Measurements from ENCODE around the gene BACH2.

- TF ChIP-seq EP300 (IDR thresholded peaks at IDR 0.05) (no peak), CTCF (IDR thresholded peaks at IDR 0.05) (no peak), POLR2A (IDR thresholded peaks at IDR 0.05) (no peak), POLR2AphosphoS5 (IDR thresholded peaks at IDR 0.05) (no peak)
Observed at GRCh38 chr6:89987140-89987539, 309.5 kb downstream of the BACH2 start.
